ENCODE measurements around the gene CCDC85C. TPM values are rescaled to one million over a fixed set of nuclear protein-coding genes. Genes with fewer than 3 reads are reported as not detected.

CCDC85C gene
- total and polyA plus RNA-seq, 9 donors = 2.1 to 28.4 (median 13.1) TPM

DNA sequence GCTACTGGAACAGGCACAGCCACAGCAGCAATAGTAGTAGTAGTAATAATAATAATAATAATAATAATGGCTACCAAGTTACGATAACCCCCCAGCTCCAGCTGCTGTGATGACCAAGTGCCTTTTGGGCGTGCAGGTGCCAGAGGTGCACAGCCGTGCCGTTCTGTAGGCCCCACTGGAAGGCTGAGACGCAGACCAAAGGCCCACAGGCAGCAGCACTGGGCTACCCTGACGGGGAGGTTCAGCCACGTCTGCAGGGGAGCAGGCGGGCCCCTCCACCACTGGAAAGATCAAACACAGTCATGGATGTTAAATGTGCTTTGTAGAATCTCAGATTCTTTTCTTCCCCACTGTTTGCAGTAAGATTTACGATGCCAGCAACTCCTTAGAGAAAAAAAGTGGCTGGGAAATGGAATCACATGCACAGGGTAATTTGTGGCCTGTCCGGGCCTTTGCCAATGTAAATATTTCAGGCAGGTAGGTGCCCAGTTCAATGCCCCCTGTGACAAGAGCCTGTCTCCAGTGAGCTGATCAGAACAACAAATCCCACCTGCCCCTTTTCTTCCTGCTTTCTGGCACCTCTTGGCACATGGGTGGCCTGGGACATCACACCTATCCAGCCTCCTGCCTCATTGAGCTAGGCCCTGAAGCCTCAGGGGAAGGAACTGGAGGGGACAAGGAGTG is 32.6 kb downstream of the CCDC85C start:
- 59 to 67% (median 65%) methylated on average over 10 of the region's 10 CpGs for WGBS, 3 donors
- no peak for DNase-seq
- intact Hi-C loops (cut with DNase I) = no loop called here
- Histone ChIP-seq H3K4me1 (ENCODE audit: insufficient read depth) (peaks cover 37% of the 10 kb centered on the region), H3K27ac (peak overlapping the region in 1 of 2 donors; percentile 24), H3K4me3 (no peak overlapping the region), H3K36me3 (no peaks in the 10 kb centered on the region), H3K27me3 (no peaks in the 10 kb centered on the region), H3K9me3 (no peaks in the 10 kb centered on the region)
- no peak for TF ChIP-seq EP300 (IDR thresholded peaks at IDR 0.05)
- TF ChIP-seq POLR2A (IDR thresholded peaks at IDR 0.05) = no peak

DNA sequence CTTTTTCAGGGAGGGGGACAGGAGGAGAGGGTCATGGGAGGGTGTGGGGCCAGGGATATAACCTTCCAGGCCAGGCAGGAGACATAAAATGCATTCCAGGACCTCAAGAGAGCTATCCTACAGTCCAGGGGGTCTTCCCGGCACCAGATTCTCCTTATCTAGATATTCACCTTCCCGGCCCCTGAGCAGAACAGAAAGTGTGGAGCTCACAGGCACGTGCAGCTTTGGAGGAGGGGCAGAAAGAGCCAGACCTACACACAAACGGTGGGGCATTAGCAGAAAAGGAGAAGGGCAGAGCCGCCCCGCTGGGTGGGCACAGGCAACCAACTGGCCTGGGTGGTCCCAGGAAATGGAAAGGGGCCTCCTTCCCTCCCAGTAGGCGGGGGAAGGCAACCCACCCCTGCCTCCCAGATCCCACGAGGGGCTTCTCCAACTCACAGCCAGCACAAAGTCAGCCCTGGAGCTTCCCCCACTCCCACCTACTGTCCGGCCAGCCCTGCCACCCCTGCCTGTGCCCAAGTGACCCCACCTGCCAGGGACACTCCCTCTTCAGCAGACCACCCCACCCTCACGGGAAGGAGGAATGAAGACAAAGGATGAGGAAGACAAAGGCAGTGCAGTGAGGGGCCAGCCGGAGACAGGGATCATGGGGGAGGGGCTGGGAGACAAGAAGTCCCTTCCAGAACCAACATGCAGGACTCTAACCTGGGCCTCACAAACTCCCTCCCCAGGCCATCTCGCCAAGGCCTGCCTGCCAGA is 33.3 kb downstream of the CCDC85C start:
- Histone ChIP-seq H3K4me1 (ENCODE audit: insufficient read depth) (peaks cover 30% of the 10 kb centered on the region), H3K9me3 (no peaks in the 10 kb centered on the region), H3K4me3 (no peak overlapping the region), H3K27me3 (no peaks in the 10 kb centered on the region), H3K27ac (peak overlapping the region in 1 of 2 donors; percentile 24), H3K36me3 (no peaks in the 10 kb centered on the region)
- WGBS, 3 donors = 81 to 86% (median 83%) methylated on average over 12 of the region's 12 CpGs
- intact Hi-C loops (cut with DNase I) = no loop called here
- TF ChIP-seq EP300 (IDR thresholded peaks at IDR 0.05) (no peak), POLR2A (IDR thresholded peaks at IDR 0.05) (no peak)
- TF ChIP-seq, protein P1, sequence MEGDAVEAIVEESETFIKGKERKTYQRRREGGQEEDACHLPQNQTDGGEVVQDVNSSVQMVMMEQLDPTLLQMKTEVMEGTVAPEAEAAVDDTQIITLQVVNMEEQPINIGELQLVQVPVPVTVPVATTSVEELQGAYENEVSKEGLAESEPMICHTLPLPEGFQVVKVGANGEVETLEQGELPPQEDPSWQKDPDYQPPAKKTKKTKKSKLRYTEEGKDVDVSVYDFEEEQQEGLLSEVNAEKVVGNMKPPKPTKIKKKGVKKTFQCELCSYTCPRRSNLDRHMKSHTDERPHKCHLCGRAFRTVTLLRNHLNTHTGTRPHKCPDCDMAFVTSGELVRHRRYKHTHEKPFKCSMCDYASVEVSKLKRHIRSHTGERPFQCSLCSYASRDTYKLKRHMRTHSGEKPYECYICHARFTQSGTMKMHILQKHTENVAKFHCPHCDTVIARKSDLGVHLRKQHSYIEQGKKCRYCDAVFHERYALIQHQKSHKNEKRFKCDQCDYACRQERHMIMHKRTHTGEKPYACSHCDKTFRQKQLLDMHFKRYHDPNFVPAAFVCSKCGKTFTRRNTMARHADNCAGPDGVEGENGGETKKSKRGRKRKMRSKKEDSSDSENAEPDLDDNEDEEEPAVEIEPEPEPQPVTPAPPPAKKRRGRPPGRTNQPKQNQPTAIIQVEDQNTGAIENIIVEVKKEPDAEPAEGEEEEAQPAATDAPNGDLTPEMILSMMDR (IDR thresholded peaks at IDR 0.05) = no peak
- DNase-seq = no peak

DNA sequence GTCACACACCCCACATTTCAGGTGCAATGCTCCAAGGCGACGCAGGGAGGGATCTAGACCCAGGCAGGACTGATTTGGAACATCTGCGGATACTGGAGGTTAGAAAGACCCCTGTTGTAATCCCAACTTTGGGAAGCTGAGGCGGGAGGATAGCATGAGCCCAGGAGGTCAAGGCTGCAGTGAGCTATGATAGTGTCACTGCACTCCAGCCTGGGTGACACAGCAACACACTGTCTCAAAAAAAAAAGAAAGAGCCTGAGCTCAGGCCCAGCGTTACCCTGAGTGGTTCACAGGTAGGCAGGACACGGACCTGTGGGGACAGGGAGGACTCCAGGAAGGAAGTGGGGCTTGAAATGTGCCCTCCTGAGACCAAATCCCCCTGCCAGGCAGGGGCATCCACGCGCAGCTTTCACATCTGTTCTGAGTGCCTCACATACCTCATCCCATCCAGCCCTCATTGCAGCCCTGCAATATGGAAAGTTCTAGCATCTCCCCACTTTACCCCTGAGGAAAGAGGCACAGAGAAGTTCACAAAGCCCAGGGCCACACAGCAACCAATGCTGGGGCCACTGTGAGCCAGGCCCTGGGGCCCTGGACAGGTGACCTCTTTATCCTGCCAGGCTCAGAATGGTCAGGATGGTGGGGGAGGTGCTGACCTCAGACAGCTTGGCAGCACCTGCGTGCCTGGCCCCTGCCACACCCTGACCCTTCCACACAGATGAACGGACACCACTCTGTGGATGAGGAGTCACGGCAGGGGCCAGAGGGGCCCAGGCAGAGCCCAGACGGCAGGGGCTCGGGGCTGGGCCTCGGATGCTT is 34.1 kb downstream of the CCDC85C start:
- intact Hi-C loops (cut with DNase I) = loop anchor here in 1 of 4 donors (5.0 kb wide), 1 partner anchor 32 kb away; the partner anchor contains the start of gene CCDC85C
- H3K27ac ChIP-seq = no peak overlapping the region
- 78 to 91% (median 89%) methylated on average over 14 of the region's 14 CpGs for WGBS, 3 donors
- no peak overlapping the region for H3K4me3 ChIP-seq
- H3K9me3 ChIP-seq = no peaks in the 10 kb centered on the region
- H3K27me3 ChIP-seq = no peaks in the 10 kb centered on the region
- no peak for DNase-seq
- TF ChIP-seq POLR2A (IDR thresholded peaks at IDR 0.05) = no peak
- TF ChIP-seq, protein P1 (IDR thresholded peaks at IDR 0.05) = no peak
- TF ChIP-seq EP300 (IDR thresholded peaks at IDR 0.05) = no peak
- no peaks in the 10 kb centered on the region for H3K36me3 ChIP-seq
- peaks cover 23% of the 10 kb centered on the region for H3K4me1 ChIP-seq (ENCODE audit: insufficient read depth)

DNA sequence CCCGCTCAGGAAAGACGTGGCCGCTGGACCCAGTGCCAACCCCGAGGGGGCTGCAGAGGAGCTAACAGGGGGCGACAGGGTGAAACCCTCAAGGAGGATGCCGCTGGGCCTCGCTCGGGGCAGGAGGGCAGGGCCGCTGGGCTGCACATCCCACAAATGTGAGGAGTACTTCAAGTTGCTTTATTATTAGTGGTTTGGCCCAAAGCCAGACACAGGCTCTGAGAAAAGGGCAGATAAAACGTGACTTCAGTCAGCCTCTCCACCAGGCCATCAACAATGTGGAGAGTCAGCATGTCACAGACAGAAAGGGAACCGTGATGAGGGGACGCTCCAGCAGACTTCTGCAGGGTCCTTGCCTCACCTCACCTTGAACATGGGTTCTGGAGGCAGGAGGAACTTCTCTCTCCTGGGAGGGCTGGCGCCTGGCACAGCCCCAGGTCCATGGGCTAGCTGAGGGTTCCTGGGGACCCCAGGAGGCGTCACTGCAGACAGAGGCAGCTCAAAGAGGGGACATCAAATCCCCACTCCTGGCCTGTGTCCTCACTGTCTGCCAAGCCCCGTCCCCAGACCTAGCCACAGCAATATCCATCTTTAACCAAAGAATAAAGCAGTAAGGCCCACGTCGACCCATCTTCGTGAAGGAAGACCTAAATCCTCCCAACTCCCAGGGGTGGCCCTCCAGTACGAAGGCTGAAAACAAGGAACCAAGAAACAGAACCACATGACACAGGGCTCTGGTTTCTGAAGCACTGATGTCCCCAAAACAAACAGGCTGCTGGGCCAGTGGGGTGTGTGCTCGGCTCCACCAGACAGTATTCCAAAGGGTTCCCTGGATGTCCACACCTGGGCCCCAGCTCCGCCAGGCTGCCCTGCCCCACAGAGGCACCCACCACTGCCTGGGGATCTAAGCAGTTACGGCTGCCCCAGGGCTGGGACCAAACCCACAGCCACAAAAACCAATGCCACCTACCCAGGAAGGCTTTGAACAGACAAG is 35.1 kb downstream of the CCDC85C start:
- H3K4me1 ChIP-seq (ENCODE audit: insufficient read depth) = peaks cover 19% of the 10 kb centered on the region
- TF ChIP-seq POLR2A (IDR thresholded peaks at IDR 0.05) = no peak
- TF ChIP-seq EP300 (IDR thresholded peaks at IDR 0.05) = no peak
- TF ChIP-seq, protein P1 (IDR thresholded peaks at IDR 0.05) = no peak
- H3K36me3 ChIP-seq = no peaks in the 10 kb centered on the region
- H3K9me3 ChIP-seq = no peaks in the 10 kb centered on the region
- H3K27me3 ChIP-seq = no peaks in the 10 kb centered on the region
- WGBS, 3 donors = 52 to 55% (median 54%) methylated on average over 22 of the region's 22 CpGs
- H3K4me3 ChIP-seq = no peak overlapping the region
- intact Hi-C loops (cut with DNase I) = loop anchor here in 1 of 4 donors (5.0 kb wide), 1 partner anchor 33 kb away; the partner anchor contains the start of gene CCDC85C
- peak in 4 of 5 donors; percentile 49 to 62 (median 58) for DNase-seq
- H3K27ac ChIP-seq = peak overlapping the region in 1 of 2 donors; percentile 12

All from ovary (tissue), 9 donors.